Body of pancreas (tissue), 4 donors: ENCODE measurements around the gene EME2. TPM values are rescaled to one million over a fixed set of nuclear protein-coding genes. Genes with fewer than 3 reads are reported as not detected.

Experiments
- ATAC-seq: fragments of 150-250 bp; one replicate; pipeline ENCODE4 v1.9.1; 2016
- DNase-seq, 4 donors: peaks; one replicate each; pipeline ENCODE4 v3.0.0-alpha.2; 2019
- H3K27ac ChIP-seq, 4 donors: fragments of 200-600 bp; sonication (generic); 1 replicate in 3 of 4; 2 replicates in 1 of 4; pipeline versions ENCODE4 v1.5.1 to v1.6.1; 2016 to 2019; ENCODE audit warnings: mild to moderate bottlenecking in 1 of 4, mixed read lengths in 1 of 4, moderate library complexity in 1 of 4
- H3K27me3 ChIP-seq, 2 donors: fragments of 200-600 bp; sonication (generic); one replicate each; pipeline ENCODE4 v1.6.0; 2016; ENCODE audit warnings: mild to moderate bottlenecking in 1 of 2
- H3K36me3 ChIP-seq, 2 donors: fragments of 200-600 bp; sonication (generic); replicated peaks in 1 of 2; 2 replicates each; pipeline ENCODE4 v1.5.1; 2016; ENCODE audit warnings: low read depth in 2 of 2; ENCODE audit not compliant: insufficient read depth in 1 of 2
- H3K4me1 ChIP-seq: fragments of 200-600 bp; sonication (generic); one replicate; pipeline ENCODE4 v1.6.0; 2016
- H3K4me3 ChIP-seq, 2 donors: fragments of 200-600 bp; sonication (generic); 1 replicate in 1 of 2; 2 replicates in 1 of 2; pipeline ENCODE4 v1.5.1; 2016 to 2019
- H3K9me3 ChIP-seq, 3 donors: fragments of 200-600 bp; sonication (generic); 1 replicate in 2 of 3; 2 replicates in 1 of 3; pipeline ENCODE4 v1.5.1; 2016
- CTCF ChIP-seq, 7 experiments: fragments of 450-650 bp in 4 of 7; fragments of 200-600 bp in 3 of 7; sonication (generic) in 3 of 7; IDR thresholded peaks; one replicate each; pipeline ENCODE4 v1.5.1; 2016 to 2019; ENCODE audit warnings: antibody characterized with exemption in 7 of 7
- POLR2A ChIP-seq, 3 donors: fragments of 450-650 bp; IDR thresholded peaks; one replicate each; pipeline ENCODE4 v1.6.1; 2016; ENCODE audit warnings: antibody characterized with exemption in 3 of 3, mild to moderate bottlenecking in 2 of 3
- WGBS, 2 donors: methylation state at CpG; one replicate each; pipeline ENCODE4 v1.1.5; 2017; 5-methylcytosine and 5-hydroxymethylcytosine counted together
- intact Hi-C: fragments of 100-400 bp; cut with DNase I; formaldehyde crosslinking; loops from one replicate; pipeline ENCODE4 v1.15.1; 2023
- total RNA-seq, 2 donors: library from RNA; depleted of rRNA; stranded (reverse); fragments of >200 nt; gene quantifications; one replicate each; pipeline ENCODE4 v1.1.0, GENCODE V29; 2016

EME2 gene
- total RNA-seq, 2 donors from 2014 or later = 13.5 to 33.3 TPM

DNA sequence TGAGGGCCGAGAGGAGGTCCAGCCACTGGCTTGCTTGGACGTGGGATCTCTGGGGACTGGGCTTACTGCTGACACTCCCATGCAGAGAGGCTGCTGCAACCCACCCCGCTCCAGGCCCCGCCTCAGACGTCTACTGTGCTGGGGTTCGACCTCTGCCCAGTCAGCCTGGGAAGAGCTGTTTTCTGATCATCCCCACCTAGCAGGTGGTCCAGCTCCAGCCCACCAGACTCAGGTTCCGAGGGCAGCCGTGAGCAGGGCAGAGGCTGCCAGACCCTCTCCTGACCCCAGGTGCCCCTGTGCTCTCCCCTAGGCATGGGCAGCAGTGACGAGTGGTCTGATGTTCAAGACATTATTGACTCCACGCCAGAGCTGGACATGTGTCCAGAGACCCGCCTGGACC, 24.7 kb upstream of the EME2 start:
- peaks cover 6 to 39% of the 10 kb centered on the region in 2 donors for H3K36me3 ChIP-seq
- ATAC-seq = no peak

DNA sequence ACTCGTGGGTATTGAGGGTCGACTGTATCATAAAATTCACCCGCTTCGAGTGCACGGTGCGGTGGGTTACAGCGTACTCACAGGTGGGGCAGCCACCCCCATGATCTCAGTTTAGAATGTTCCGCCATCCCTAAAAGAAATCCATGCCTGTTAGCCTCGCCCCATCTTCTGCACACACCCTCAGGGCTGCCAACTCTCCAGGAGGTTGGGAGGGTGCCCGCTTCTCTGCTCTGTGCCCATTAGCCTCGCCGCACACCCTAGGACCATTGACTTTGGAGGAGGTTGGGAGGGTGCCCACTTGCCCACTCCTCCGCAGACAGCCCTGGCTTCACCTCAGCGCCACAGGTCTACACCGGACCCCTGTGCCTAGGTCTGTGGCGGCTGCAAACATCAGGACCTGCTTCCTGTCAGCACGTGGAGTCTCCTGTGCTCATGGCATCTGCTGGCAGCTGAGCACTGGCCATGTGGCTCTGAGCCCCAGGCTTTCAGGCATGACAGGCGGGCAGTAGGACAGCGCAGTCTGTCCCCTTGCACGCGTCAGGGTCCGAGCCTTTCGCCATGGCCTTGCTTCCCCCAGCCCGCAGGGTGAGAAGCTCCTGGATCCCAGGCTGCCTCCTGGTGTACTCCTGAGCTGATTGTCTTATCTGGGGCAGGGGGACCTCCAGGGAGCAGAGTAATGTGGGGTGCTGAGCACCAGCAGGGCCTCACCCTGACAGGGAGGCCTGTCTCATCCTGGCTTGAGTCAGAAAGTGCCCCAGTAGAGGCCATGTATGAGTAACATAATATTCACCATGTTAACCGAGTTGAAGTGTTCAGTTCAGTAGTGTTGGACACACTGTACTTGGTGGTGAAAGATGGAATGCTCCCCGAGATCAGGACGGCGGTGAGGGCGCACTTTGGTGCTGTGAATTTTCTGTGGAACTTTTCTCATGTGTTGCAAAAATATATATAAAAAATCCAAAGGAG, 23.2 kb upstream of the EME2 start:
- Histone ChIP-seq H3K27me3 (no peaks in the 10 kb centered on the region), H3K9me3 (no peaks in the 10 kb centered on the region), H3K4me3 (no peak overlapping the region), H3K36me3 (peaks cover 6 to 39% of the 10 kb centered on the region in 2 donors), H3K4me1 (no peaks in the 10 kb centered on the region), H3K27ac (no peak overlapping the region)
- no peak for ATAC-seq
- no peak for TF ChIP-seq POLR2A (IDR thresholded peaks at IDR 0.05)
- no peak for TF ChIP-seq CTCF (IDR thresholded peaks at IDR 0.05)
- WGBS, 2 donors = 89 to 95% methylated on average over 25 to 28 of the region's 29 CpGs
- no peak for DNase-seq
- intact Hi-C loops = no loop called here

More for the DNA sequence above, 24.7 kb upstream of the EME2 start:
- Histone ChIP-seq H3K4me3 (no peak overlapping the region), H3K27me3 (no peaks in the 10 kb centered on the region), H3K9me3 (no peaks in the 10 kb centered on the region), H3K4me1 (no peaks in the 10 kb centered on the region), H3K27ac (no peak overlapping the region)
- WGBS, 2 donors = 80 to 87% methylated on average over 7 to 9 of the region's 11 CpGs
- no peak for DNase-seq
- intact Hi-C loops = no loop called here
- TF ChIP-seq CTCF (IDR thresholded peaks at IDR 0.05) = no peak
- no peak for TF ChIP-seq POLR2A (IDR thresholded peaks at IDR 0.05)

DNA sequence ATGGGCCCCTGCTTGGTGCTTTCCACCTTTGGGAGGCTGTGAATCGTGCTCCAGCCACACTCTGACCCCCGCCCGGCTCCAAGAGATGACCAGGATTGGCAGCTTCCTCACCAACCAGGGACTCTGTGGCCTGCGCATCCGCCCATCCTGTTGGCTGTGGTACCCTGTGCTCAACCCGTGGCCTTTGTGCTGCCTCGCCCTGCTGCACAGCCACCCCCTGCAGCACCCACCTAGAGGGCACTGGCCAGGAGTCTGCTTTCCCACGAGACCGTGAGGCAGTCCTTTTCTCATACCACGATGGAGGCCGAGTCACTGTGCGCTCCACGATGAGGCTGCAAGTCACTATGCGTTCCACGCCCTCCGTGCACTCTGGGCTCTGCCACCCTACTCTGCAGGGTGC, 20.7 kb upstream of the EME2 start:
- no peak for ATAC-seq
- no peak overlapping the region for H3K4me3 ChIP-seq

DNA sequence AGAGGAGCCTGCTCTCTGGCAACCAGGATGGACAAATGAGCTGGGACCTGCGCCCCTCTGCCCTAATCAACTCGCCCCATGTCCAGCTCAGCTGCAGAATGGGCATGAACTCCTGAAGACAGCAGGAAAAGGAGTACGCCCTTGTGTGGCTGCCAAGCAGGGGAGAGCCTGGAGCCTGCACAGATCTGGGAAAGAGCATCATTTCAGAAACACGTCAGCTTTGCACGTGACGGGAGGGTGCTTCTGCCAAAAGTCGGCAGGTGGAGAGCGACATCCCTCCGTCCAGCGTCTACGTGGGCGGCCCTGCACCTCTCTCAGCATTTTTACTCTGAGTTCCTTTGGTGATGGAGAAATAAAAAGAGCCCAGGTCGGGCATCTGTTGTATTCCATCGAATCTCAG, 19.8 kb upstream of the EME2 start:
- Histone ChIP-seq H3K4me3 (no peak overlapping the region), H3K36me3 (peaks cover 6 to 28% of the 10 kb centered on the region in 2 donors), H3K27me3 (no peaks in the 10 kb centered on the region), H3K27ac (no peak overlapping the region), H3K4me1 (no peaks in the 10 kb centered on the region), H3K9me3 (no peaks in the 10 kb centered on the region)
- 91 to 95% methylated on average over 14 of the region's 14 CpGs for WGBS, 2 donors
- intact Hi-C loops = no loop called here
- DNase-seq = no peak
- no peak for TF ChIP-seq POLR2A (IDR thresholded peaks at IDR 0.05)
- TF ChIP-seq CTCF (IDR thresholded peaks at IDR 0.05) = no peak
- no peak for ATAC-seq

More for the DNA sequence above, 20.7 kb upstream of the EME2 start:
- intact Hi-C loops = no loop called here
- Histone ChIP-seq H3K4me1 (no peaks in the 10 kb centered on the region), H3K27me3 (no peaks in the 10 kb centered on the region), H3K36me3 (peaks cover 6 to 36% of the 10 kb centered on the region in 2 donors), H3K9me3 (no peaks in the 10 kb centered on the region), H3K27ac (no peak overlapping the region)
- TF ChIP-seq CTCF (IDR thresholded peaks at IDR 0.05) (no peak), POLR2A (IDR thresholded peaks at IDR 0.05) (no peak)
- 95 to 100% methylated on average over 7 to 12 of the region's 16 CpGs for WGBS, 2 donors
- DNase-seq = no peak
